ENCODE measurements around the gene MARCKSL1. TPM values are rescaled to one million over a fixed set of nuclear protein-coding genes. Genes with fewer than 3 reads are reported as not detected.

MARCKSL1 gene
- total RNA-seq, 1 experiment from 2014 or later: 457 TPM

- Histone ChIP-seq H2BK15ac (ENCODE audit: low read depth, low read length) (no peak overlapping the region), H2BK12ac (ENCODE audit: insufficient read length, low read depth, low read length) (no peak overlapping the region), H3K56ac (ENCODE audit: insufficient read length, low read depth, low read length) (no peak overlapping the region), H3K4me1 (ENCODE audit: insufficient read depth, low read length) (no peaks in the 10 kb centered on the region), H4K20me1 (ENCODE audit: control insufficient read depth, insufficient read depth, insufficient read length) (no peaks in the 10 kb centered on the region), H4K8ac (replicated peaks; ENCODE audit: insufficient read length, low read depth, low read length) (no peak overlapping the region), H2BK5ac (ENCODE audit: insufficient read length, low read length) (no peak overlapping the region), H2AK5ac (ENCODE audit: insufficient read length, low read length) (no peak overlapping the region), H3K23ac (ENCODE audit: insufficient read length, low read depth, low read length) (no peak overlapping the region), H3K9ac (ENCODE audit: extremely low read depth, insufficient read length, low read length) (no peak overlapping the region), H2BK120ac (ENCODE audit: low read depth, low read length, poor library complexity, severe bottlenecking) (no peak overlapping the region), H3T11ph (ENCODE audit: low read length) (no peak overlapping the region), H3K18ac (ENCODE audit: insufficient read length, low read depth, low read length) (no peak overlapping the region), H3K79me2 (ENCODE audit: insufficient read depth, low read length) (no peaks in the 10 kb centered on the region), H3K14ac (ENCODE audit: insufficient read depth, low read length) (no peak overlapping the region), H3K79me1 (ENCODE audit: insufficient read depth, low read depth, low read length, poor library complexity, severe bottlenecking) (no peaks in the 10 kb centered on the region), H3K4me2 (ENCODE audit: insufficient read depth, insufficient read length, low read length) (no peak overlapping the region), H3K23me2 (ENCODE audit: insufficient read length, low read depth, low read length, poor library complexity, severe bottlenecking) (peaks cover 7% of the 10 kb centered on the region), H3K9me3 (ENCODE audit: control insufficient read depth, low read depth, low read length) (no peaks in the 10 kb centered on the region), H3K27ac (ENCODE audit: insufficient read length, low read depth, low read length) (no peak overlapping the region), H3K27me3 (ENCODE audit: insufficient read depth, low read length) (peaks cover 3% of the 10 kb centered on the region; the same call in 1 of the 2 replicates), H2AFZ (ENCODE audit: low read length) (no peak overlapping the region), H4K5ac (ENCODE audit: insufficient read length, low read depth, low read length) (no peak overlapping the region), H4K91ac (ENCODE audit: insufficient read length, low read depth, low read length) (no peak overlapping the region), H3K4ac (ENCODE audit: low read depth, low read length) (no peak overlapping the region), H2BK20ac (ENCODE audit: low read depth, low read length, poor library complexity, severe bottlenecking) (no peak overlapping the region)
- Mint-ChIP-seq H3K27ac (no peak overlapping the region), H3K4me1 (peaks cover 16 to 18% of the 10 kb centered on the region in 2 experiments), H3K9me3 (peaks cover 9 to 10% of the 10 kb centered on the region in 2 experiments), H3K27me3 (ENCODE audit: low read depth) (peaks cover 29% of the 10 kb centered on the region), H3K36me3 (ENCODE audit: insufficient read depth in 1 of 3, low read depth in 3 of 3) (peaks cover 6 to 25% (median 9%) of the 10 kb centered on the region in 3 experiments), H3K4me3 (peak overlapping the region in 1 of 2 experiments; percentile 85; a peak in 3 of 5 replicates)
- TF ChIP-seq CTCF (conservative IDR thresholded peaks at IDR 0.05): no peak
- no peak for DNase-seq
- WGBS (ENCODE audit: extremely low coverage, insufficient read length, low lambda C conversion rate): no CpG with 5 or more reads among the region's 2 CpGs
Observed at GRCh38 chr1:32352831-32353383, 16.9 kb upstream of the MARCKSL1 start.

All from H9 (cell line).